NB4 (cell line): Measurements from ENCODE around the gene NFIX.

Experiments
- DNase-seq: peaks from one replicate; pipeline ENCODE4 v3.0.0; 2010; ENCODE audit warnings: low read depth
- H3K4me3 ChIP-seq: one replicate; pipeline ENCODE4 v1.5.1; 2011; ENCODE audit warnings: mild to moderate bottlenecking, low read depth, low read length, moderate library complexity
- MAX ChIP-seq: IDR thresholded peaks from 2 replicates; pipeline ENCODE4 v1.6.1; 2011; ENCODE audit warnings: low read depth, low read length
- MYC ChIP-seq: IDR thresholded peaks from 2 replicates; pipeline ENCODE4 v1.6.1; 2011; ENCODE audit warnings: low read depth, low read length
- POLR2A ChIP-seq: IDR thresholded peaks from 2 replicates; pipeline ENCODE4 v1.6.1; 2011; ENCODE audit warnings: mild to moderate bottlenecking; ENCODE audit not compliant: insufficient read length; ENCODE audit errors: extremely low read depth
- TF ChIP-seq, protein P1 (sequence below): IDR thresholded peaks from one replicate; pipeline ENCODE4 v1.5.1; 2012; ENCODE audit warnings: low read depth, low read length

The NFIX gene

GRCh38 chr19:13102416-13102665 lies 107.1 kb downstream of the NFIX start:
- no peak for DNase-seq
- TF ChIP-seq MYC (no peak), MAX (no peak), POLR2A (no peak)
- TF ChIP-seq, protein P1, sequence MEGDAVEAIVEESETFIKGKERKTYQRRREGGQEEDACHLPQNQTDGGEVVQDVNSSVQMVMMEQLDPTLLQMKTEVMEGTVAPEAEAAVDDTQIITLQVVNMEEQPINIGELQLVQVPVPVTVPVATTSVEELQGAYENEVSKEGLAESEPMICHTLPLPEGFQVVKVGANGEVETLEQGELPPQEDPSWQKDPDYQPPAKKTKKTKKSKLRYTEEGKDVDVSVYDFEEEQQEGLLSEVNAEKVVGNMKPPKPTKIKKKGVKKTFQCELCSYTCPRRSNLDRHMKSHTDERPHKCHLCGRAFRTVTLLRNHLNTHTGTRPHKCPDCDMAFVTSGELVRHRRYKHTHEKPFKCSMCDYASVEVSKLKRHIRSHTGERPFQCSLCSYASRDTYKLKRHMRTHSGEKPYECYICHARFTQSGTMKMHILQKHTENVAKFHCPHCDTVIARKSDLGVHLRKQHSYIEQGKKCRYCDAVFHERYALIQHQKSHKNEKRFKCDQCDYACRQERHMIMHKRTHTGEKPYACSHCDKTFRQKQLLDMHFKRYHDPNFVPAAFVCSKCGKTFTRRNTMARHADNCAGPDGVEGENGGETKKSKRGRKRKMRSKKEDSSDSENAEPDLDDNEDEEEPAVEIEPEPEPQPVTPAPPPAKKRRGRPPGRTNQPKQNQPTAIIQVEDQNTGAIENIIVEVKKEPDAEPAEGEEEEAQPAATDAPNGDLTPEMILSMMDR, result no peak
- peak overlapping the region; percentile 98 for H3K4me3 ChIP-seq

- TF ChIP-seq MAX (peak; percentile 48), MYC (peak; percentile 64; the same call in 1 of the 2 replicates), POLR2A (peak; percentile 51)
- TF ChIP-seq, protein P1, result no peak
- H3K4me3 ChIP-seq, result peak within 1 kb of the TSS; percentile 98
- DNase-seq, result peak; percentile 96
Measured at GRCh38 chr19:13102666-13103580, 107.6 kb downstream of the NFIX start, which contains the start of gene LYL1. Gene LYL1 (minus strand): TSS chr19:13102858. CDS start chr19:13101171, 1,687 bp downstream.

- peak overlapping the region; percentile 98 for H3K4me3 ChIP-seq
- DNase-seq, result peak; percentile 80
- TF ChIP-seq POLR2A (no peak), MAX (no peak), MYC (no peak)
- TF ChIP-seq, protein P1, result no peak
Measured at GRCh38 chr19:13103581-13104359, 108.5 kb downstream of the NFIX start.

- H3K4me3 ChIP-seq, result no peak overlapping the region
Measured at GRCh38 chr19:13104360-13104847, 109.1 kb downstream of the NFIX start.

More at GRCh38 chr19:13104360-13104847, 109.1 kb downstream of the NFIX start:
- TF ChIP-seq MAX (peak; percentile 90), POLR2A (no peak), MYC (peak; percentile 88)
- TF ChIP-seq, protein P1, result peak; percentile 57
- DNase-seq, result peak; percentile 82
